Measurements from ENCODE around the gene HORMAD2.
A peak's percentile ranks its signal among the peaks of the same experiment; 100 is the strongest.

HORMAD2 gene

DNA sequence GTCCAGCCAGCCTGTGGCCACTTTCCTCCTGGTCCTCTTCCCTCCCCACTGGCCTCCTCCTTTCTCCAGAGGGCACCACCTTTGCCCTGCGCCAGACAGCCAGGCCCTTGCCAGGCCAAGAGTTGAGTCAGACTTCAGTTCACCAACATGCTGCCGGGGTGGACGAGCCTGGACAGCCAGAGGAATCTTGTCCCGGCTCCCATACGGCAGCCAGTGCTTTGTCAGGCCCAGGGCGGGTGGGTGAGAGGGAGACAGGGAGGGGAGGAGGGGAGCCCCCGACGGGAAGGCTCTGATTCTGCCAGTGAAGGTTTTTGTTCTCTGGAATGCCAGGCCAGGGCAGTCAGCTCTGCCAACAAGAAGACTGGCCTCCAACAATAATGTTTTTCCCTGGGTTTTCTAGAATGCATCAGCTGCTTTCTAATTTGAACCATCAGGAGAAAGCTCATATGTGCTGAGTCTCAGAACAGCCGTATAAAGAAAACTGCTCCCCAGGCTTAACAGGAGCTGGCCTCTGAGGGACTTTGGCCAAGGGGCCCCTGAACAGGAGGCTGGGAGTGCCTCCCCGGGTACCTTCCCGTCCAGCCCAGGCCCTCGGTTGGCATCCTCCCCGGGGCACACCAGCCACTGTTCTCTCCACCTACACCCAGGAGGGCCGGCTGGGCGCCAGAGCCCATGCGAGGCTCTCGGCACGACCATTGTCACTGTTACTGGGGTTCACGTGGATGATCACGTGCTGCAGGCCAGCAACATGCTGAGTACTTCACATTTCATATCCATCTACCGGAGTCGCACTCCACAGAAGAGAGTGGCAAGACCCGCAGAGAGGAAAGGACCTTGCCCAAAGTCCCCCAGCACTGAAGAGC, 137.7 kb downstream of the HORMAD2 start:
- ATAC-seq, result peak; percentile 73
- 0 out of 2 replicates have a peak, but pooled peaks have one; percentile 26 for TF ChIP-seq ISL1 (CRISPR knock-in tag; IDR thresholded peaks at IDR 0.05)
- TF ChIP-seq, protein P1, sequence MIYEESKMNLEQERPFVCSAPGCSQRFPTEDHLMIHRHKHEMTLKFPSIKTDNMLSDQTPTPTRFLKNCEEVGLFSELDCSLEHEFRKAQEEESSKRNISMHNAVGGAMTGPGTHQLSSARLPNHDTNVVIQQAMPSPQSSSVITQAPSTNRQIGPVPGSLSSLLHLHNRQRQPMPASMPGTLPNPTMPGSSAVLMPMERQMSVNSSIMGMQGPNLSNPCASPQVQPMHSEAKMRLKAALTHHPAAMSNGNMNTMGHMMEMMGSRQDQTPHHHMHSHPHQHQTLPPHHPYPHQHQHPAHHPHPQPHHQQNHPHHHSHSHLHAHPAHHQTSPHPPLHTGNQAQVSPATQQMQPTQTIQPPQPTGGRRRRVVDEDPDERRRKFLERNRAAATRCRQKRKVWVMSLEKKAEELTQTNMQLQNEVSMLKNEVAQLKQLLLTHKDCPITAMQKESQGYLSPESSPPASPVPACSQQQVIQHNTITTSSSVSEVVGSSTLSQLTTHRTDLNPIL (CRISPR knock-in tag; IDR thresholded peaks at IDR 0.05; ENCODE audit: low read depth), result no peak

DNA sequence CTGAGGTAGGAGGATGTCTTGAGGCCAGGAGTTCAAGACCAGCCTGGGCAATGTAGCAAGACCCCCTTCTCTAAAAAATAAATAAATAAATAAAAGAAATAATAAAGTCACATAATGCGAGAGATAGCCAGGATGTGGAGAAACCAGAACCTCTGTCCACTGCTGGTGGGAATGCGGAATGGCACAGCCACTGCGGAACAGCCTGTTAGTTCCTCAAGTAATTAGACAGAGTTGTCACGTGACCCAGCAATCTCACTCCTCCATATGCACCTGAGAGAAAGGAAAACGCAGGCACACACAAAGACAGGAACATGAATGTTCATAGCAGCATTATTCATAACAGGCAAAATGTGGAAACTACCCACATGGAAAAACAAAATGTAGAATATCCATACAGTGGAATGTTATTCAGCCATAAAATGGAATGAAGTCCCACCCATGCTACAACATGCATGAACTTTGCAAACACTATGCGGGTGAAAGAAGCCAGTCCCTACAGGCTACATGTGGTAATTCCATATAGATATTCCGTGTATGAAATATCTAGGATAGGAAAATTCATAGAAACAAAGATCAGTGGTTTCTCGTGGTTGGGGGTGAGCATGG, 138.9 kb downstream of the HORMAD2 start:
- ATAC-seq, result no peak
- TF ChIP-seq, protein P2, sequence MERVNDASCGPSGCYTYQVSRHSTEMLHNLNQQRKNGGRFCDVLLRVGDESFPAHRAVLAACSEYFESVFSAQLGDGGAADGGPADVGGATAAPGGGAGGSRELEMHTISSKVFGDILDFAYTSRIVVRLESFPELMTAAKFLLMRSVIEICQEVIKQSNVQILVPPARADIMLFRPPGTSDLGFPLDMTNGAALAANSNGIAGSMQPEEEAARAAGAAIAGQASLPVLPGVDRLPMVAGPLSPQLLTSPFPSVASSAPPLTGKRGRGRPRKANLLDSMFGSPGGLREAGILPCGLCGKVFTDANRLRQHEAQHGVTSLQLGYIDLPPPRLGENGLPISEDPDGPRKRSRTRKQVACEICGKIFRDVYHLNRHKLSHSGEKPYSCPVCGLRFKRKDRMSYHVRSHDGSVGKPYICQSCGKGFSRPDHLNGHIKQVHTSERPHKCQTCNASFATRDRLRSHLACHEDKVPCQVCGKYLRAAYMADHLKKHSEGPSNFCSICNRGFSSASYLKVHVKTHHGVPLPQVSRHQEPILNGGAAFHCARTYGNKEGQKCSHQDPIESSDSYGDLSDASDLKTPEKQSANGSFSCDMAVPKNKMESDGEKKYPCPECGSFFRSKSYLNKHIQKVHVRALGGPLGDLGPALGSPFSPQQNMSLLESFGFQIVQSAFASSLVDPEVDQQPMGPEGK (CRISPR knock-in tag; IDR thresholded peaks at IDR 0.05; ENCODE audit: borderline replicate concordance), result no peak
- TF ChIP-seq, protein P3, sequence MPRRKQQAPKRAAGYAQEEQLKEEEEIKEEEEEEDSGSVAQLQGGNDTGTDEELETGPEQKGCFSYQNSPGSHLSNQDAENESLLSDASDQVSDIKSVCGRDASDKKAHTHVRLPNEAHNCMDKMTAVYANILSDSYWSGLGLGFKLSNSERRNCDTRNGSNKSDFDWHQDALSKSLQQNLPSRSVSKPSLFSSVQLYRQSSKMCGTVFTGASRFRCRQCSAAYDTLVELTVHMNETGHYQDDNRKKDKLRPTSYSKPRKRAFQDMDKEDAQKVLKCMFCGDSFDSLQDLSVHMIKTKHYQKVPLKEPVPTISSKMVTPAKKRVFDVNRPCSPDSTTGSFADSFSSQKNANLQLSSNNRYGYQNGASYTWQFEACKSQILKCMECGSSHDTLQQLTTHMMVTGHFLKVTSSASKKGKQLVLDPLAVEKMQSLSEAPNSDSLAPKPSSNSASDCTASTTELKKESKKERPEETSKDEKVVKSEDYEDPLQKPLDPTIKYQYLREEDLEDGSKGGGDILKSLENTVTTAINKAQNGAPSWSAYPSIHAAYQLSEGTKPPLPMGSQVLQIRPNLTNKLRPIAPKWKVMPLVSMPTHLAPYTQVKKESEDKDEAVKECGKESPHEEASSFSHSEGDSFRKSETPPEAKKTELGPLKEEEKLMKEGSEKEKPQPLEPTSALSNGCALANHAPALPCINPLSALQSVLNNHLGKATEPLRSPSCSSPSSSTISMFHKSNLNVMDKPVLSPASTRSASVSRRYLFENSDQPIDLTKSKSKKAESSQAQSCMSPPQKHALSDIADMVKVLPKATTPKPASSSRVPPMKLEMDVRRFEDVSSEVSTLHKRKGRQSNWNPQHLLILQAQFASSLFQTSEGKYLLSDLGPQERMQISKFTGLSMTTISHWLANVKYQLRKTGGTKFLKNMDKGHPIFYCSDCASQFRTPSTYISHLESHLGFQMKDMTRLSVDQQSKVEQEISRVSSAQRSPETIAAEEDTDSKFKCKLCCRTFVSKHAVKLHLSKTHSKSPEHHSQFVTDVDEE (CRISPR knock-in tag; IDR thresholded peaks at IDR 0.05), result no peak
- TF ChIP-seq RARB (CRISPR knock-in tag; IDR thresholded peaks at IDR 0.05) (no peak), TCF4 (CRISPR knock-in tag; IDR thresholded peaks at IDR 0.05; ENCODE audit: borderline replicate concordance) (no peak), SNAI2 (CRISPR knock-in tag; IDR thresholded peaks at IDR 0.05) (no peak), ZNF70 (CRISPR knock-in tag; IDR thresholded peaks at IDR 0.05) (no peak), ISL1 (CRISPR knock-in tag; IDR thresholded peaks at IDR 0.05) (no peak), ESRRG (CRISPR knock-in tag; IDR thresholded peaks at IDR 0.05) (no peak), CSDC2 (CRISPR knock-in tag; IDR thresholded peaks at IDR 0.05) (no peak), ZC3H10 (CRISPR knock-in tag; IDR thresholded peaks at IDR 0.05) (no peak), ZFP3 (CRISPR knock-in tag; IDR thresholded peaks at IDR 0.05) (no peak)
- TF ChIP-seq, protein P4, sequence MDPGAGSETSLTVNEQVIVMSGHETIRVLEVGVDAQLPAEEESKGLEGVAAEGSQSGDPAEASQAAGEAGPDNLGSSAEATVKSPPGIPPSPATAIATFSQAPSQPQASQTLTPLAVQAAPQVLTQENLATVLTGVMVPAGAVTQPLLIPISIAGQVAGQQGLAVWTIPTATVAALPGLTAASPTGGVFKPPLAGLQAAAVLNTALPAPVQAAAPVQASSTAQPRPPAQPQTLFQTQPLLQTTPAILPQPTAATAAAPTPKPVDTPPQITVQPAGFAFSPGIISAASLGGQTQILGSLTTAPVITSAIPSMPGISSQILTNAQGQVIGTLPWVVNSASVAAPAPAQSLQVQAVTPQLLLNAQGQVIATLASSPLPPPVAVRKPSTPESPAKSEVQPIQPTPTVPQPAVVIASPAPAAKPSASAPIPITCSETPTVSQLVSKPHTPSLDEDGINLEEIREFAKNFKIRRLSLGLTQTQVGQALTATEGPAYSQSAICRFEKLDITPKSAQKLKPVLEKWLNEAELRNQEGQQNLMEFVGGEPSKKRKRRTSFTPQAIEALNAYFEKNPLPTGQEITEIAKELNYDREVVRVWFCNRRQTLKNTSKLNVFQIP (CRISPR knock-in tag; IDR thresholded peaks at IDR 0.05; ENCODE audit: borderline replicate concordance, low read depth), result no peak

DNA sequence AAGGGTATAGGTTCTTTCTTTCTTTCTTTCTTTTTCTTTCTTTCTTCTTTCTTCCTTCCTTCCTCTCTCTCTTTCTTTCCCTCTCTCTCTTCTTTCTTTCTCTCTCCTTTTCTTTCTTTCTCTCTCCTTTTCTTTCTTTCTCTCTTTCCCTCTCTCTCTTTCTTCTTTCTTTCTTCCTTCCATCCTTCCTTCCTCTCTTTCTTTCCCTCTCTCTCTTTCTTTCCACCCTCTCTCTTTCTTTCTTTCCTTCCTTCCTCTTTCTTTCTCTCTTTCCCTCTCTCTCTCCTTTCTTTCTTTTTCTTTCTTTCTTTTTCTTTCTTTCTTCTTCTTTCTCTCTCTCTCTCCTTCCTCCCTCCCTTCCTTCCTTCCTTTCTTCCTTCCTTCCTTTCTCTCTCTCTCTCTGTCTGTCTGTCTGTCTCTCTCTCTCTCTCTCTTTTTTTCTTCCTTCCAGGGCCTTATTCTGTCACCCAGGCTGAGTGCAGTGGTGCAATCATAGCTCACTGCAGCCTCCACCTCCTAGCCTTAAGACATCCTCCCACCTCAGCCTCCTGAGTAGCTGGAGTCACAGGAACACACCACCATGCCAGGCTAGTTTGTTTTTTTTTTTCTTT, 139.5 kb downstream of the HORMAD2 start:
- ATAC-seq, result no peak
- TF ChIP-seq GLIS3 (CRISPR knock-in tag; IDR thresholded peaks at IDR 0.05) (no peak), RARB (CRISPR knock-in tag; IDR thresholded peaks at IDR 0.05) (no peak), ISL1 (CRISPR knock-in tag; IDR thresholded peaks at IDR 0.05) (no peak), ZC3H10 (CRISPR knock-in tag; IDR thresholded peaks at IDR 0.05) (no peak), TOX (CRISPR knock-in tag; IDR thresholded peaks at IDR 0.05; ENCODE audit: borderline replicate concordance) (no peak), ZFP3 (CRISPR knock-in tag; IDR thresholded peaks at IDR 0.05) (no peak), ZNF565 (CRISPR knock-in tag; conservative IDR thresholded peaks at IDR 0.05; ENCODE audit: low read depth) (no peak), CSDC2 (CRISPR knock-in tag; IDR thresholded peaks at IDR 0.05) (no peak), BACH2 (CRISPR knock-in tag; IDR thresholded peaks at IDR 0.05; ENCODE audit: borderline replicate concordance) (no peak)
- TF ChIP-seq, protein P5, sequence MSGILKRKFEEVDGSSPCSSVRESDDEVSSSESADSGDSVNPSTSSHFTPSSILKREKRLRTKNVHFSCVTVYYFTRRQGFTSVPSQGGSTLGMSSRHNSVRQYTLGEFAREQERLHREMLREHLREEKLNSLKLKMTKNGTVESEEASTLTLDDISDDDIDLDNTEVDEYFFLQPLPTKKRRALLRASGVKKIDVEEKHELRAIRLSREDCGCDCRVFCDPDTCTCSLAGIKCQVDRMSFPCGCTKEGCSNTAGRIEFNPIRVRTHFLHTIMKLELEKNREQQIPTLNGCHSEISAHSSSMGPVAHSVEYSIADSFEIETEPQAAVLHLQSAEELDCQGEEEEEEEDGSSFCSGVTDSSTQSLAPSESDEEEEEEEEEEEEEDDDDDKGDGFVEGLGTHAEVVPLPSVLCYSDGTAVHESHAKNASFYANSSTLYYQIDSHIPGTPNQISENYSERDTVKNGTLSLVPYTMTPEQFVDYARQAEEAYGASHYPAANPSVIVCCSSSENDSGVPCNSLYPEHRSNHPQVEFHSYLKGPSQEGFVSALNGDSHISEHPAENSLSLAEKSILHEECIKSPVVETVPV (CRISPR knock-in tag; IDR thresholded peaks at IDR 0.05), result no peak
- TF ChIP-seq, protein P3 (CRISPR knock-in tag; IDR thresholded peaks at IDR 0.05), result no peak
- TF ChIP-seq, protein P2 (CRISPR knock-in tag; IDR thresholded peaks at IDR 0.05; ENCODE audit: borderline replicate concordance), result no peak
- TF ChIP-seq, protein P4 (CRISPR knock-in tag; IDR thresholded peaks at IDR 0.05; ENCODE audit: borderline replicate concordance, low read depth), result no peak
